ENCODE measurements around the gene GPSM1.

GPSM1 gene

GRCh38 chr9:136379401-136379800 lies 52.1 kb downstream of the GPSM1 start:
- no peaks in the 10 kb centered on the region for H3K27me3 ChIP-seq (ENCODE audit: insufficient read depth, low read depth, severe bottlenecking)
- no peak overlapping the region for H3K27ac ChIP-seq
- no peak for TF ChIP-seq CTCF (IDR thresholded peaks at IDR 0.05; ENCODE audit: low read depth, low read length)
- DNase-seq: no peak
- no peak overlapping the region for H3K4me3 ChIP-seq (ENCODE audit: low read depth, low read length)
- H3K9me3 ChIP-seq (ENCODE audit: severe bottlenecking): no peaks in the 10 kb centered on the region
- peaks cover 66% of the 10 kb centered on the region for H3K36me3 ChIP-seq

- TF ChIP-seq CTCF (IDR thresholded peaks at IDR 0.05; ENCODE audit: low read depth, low read length): no peak
- H3K36me3 ChIP-seq: peaks cover 70% of the 10 kb centered on the region
- H3K4me3 ChIP-seq (ENCODE audit: low read depth, low read length): no peak overlapping the region
Measured at GRCh38 chr9:136379891-136380290, 52.6 kb downstream of the GPSM1 start.

GRCh38 chr9:136380381-136380780 lies 53.0 kb downstream of the GPSM1 start:
- Histone ChIP-seq H3K9me3 (ENCODE audit: severe bottlenecking) (no peaks in the 10 kb centered on the region), H3K36me3 (peaks cover 70% of the 10 kb centered on the region)

More at GRCh38 chr9:136379891-136380290, 52.6 kb downstream of the GPSM1 start:
- Histone ChIP-seq H3K9me3 (ENCODE audit: severe bottlenecking) (no peaks in the 10 kb centered on the region), H3K27ac (no peak overlapping the region), H3K27me3 (ENCODE audit: insufficient read depth, low read depth, severe bottlenecking) (no peaks in the 10 kb centered on the region)
- DNase-seq: no peak

GRCh38 chr9:136381311-136381710 lies 54.0 kb downstream of the GPSM1 start:
- no peak overlapping the region for H3K4me3 ChIP-seq (ENCODE audit: low read depth, low read length)
- no peaks in the 10 kb centered on the region for H3K27me3 ChIP-seq (ENCODE audit: insufficient read depth, low read depth, severe bottlenecking)
- no peak for TF ChIP-seq CTCF (IDR thresholded peaks at IDR 0.05; ENCODE audit: low read depth, low read length)
- H3K27ac ChIP-seq: no peak overlapping the region
- peaks cover 69% of the 10 kb centered on the region for H3K36me3 ChIP-seq
- no peaks in the 10 kb centered on the region for H3K9me3 ChIP-seq (ENCODE audit: severe bottlenecking)
- DNase-seq: no peak

More at GRCh38 chr9:136380381-136380780, 53.0 kb downstream of the GPSM1 start:
- no peak for DNase-seq
- no peaks in the 10 kb centered on the region for H3K27me3 ChIP-seq (ENCODE audit: insufficient read depth, low read depth, severe bottlenecking)
- no peak overlapping the region for H3K27ac ChIP-seq
- TF ChIP-seq CTCF (IDR thresholded peaks at IDR 0.05; ENCODE audit: low read depth, low read length): no peak
- H3K4me3 ChIP-seq (ENCODE audit: low read depth, low read length): no peak overlapping the region

- H3K36me3 ChIP-seq: peaks cover 76% of the 10 kb centered on the region
- no peak for DNase-seq
- TF ChIP-seq CTCF (IDR thresholded peaks at IDR 0.05; ENCODE audit: low read depth, low read length): no peak
- no peaks in the 10 kb centered on the region for H3K27me3 ChIP-seq (ENCODE audit: insufficient read depth, low read depth, severe bottlenecking)
- no peak overlapping the region for H3K4me3 ChIP-seq (ENCODE audit: low read depth, low read length)
- no peak overlapping the region for H3K27ac ChIP-seq
- no peaks in the 10 kb centered on the region for H3K9me3 ChIP-seq (ENCODE audit: severe bottlenecking)
Measured at GRCh38 chr9:136381966-136382513, 54.7 kb downstream of the GPSM1 start.

GRCh38 chr9:136383436-136383835 lies 56.1 kb downstream of the GPSM1 start:
- Histone ChIP-seq H3K27ac (no peak overlapping the region), H3K27me3 (ENCODE audit: insufficient read depth, low read depth, severe bottlenecking) (no peaks in the 10 kb centered on the region), H3K4me3 (ENCODE audit: low read depth, low read length) (no peak overlapping the region), H3K36me3 (peaks cover 83% of the 10 kb centered on the region), H3K9me3 (ENCODE audit: severe bottlenecking) (no peaks in the 10 kb centered on the region)
- no peak for TF ChIP-seq CTCF (IDR thresholded peaks at IDR 0.05; ENCODE audit: low read depth, low read length)
- DNase-seq: no peak

All from WERI-Rb-1 (cell line).